Heart left ventricle (tissue), 13 donors: ENCODE results near the gene EPHX1.

Source experiments
- POLR2A ChIP-seq, 2 donors: fragments of 450-650 bp; IDR thresholded peaks; one replicate each; pipeline ENCODE4 v1.6.1; 2017; ENCODE audit warnings: antibody characterized with exemption in 2 of 2, mild to moderate bottlenecking in 2 of 2, moderate library complexity in 2 of 2
- TF ChIP-seq, protein P1 (sequence below), 12 donors: fragments of 200-600 bp; sonication (generic) in 4 of 12; IDR thresholded peaks; one replicate each; pipeline versions ENCODE4 v1.5.0 to v1.8.0; 2018 to 2022; ENCODE audit warnings: antibody characterized with exemption in 12 of 12, mild to moderate bottlenecking in 5 of 12
- donor health status: ischemic (EF 13 %, LVEDD 7.1; RV severe dilation, severe dysfunction).
- donor health status: DM: no; HTN: yes; CAD: no.
- donor health status: DM: no; HTN: no; CAD: no.
- donor health status: ischemic (EF 25% LVEDD 6.9; RV normal size, moderate dysfunction).
- donor health status: ischemic (EF 25% LVEDD 5.7; RV mildly dilated, moderate dysfunction).
- donor health status: ischemic (EF 35%, LVEDD 5.7; RV mildly dilated, moderate dysfunction).
- donor health status: nonischemic (EF 11% LVEDD 7.7; RV severe dilation, severe dysfunction).
- donor health status: DM: yes; HTN: yes; CAD: no.
- donor health status: PGD.
- donor health status: ischemic (EF 29% LVEDD 5.4; RV normal size, mild dysfunction).
- donor health status: nonischemic (EF 23%, LVEDD 6.1; RV moderate dilation, normal function).

DNA sequence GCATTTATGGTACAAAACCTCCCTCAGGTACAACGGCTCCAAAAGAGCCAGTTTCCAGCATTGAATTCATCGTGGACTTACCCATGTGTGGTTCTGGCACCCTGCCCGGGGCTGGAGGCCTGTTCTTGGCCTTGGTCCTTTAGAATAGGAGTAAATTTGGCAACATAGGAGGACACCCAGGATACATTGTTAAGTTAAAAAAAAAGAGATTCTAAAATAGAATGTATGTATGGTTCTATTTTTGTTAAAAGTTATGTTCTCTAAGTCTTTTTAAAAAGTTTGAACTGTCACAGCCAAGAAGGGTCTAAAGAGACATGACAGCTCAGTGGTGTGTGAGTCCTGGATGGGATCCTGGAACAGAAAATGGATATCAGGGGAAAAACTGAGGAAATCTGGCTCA lies 25.9 kb downstream of the EPHX1 start:
- TF ChIP-seq, protein P1, sequence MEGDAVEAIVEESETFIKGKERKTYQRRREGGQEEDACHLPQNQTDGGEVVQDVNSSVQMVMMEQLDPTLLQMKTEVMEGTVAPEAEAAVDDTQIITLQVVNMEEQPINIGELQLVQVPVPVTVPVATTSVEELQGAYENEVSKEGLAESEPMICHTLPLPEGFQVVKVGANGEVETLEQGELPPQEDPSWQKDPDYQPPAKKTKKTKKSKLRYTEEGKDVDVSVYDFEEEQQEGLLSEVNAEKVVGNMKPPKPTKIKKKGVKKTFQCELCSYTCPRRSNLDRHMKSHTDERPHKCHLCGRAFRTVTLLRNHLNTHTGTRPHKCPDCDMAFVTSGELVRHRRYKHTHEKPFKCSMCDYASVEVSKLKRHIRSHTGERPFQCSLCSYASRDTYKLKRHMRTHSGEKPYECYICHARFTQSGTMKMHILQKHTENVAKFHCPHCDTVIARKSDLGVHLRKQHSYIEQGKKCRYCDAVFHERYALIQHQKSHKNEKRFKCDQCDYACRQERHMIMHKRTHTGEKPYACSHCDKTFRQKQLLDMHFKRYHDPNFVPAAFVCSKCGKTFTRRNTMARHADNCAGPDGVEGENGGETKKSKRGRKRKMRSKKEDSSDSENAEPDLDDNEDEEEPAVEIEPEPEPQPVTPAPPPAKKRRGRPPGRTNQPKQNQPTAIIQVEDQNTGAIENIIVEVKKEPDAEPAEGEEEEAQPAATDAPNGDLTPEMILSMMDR (IDR thresholded peaks at IDR 0.05), result no peak
- TF ChIP-seq POLR2A (IDR thresholded peaks at IDR 0.05), result no peak
